OCI-LY7 (cell line): Measurements from ENCODE around the gene AMPD2. TPM values are rescaled to one million over a fixed set of nuclear protein-coding genes. Genes with fewer than 3 reads are reported as not detected.
A peak's percentile ranks its signal among the peaks of the same experiment; 100 is the strongest.

Experiments
- BruUV-seq: library from RNA; stranded (reverse); fragments of 400-500 nt; replicated peaks from 2 replicates; lab custom pipeline; 2021; lab: Mats Ljungman, UMichigan
- CTCF ChIA-PET: fragments of 300-600 bp; sonication (Branson Sonifier 250); formaldehyde crosslinking; loops from one replicate; lab custom pipeline; 2022; ENCODE audit warnings: antibody characterized with exemption; ENCODE audit not compliant: unreplicated experiment; lab: Charles Lee
- POLR2A ChIA-PET: fragments of 300-600 bp; sonication (Branson Sonifier 250); formaldehyde crosslinking; loops from one replicate; lab custom pipeline; 2022; ENCODE audit warnings: antibody characterized with exemption; lab: Charles Lee
- DNase-seq: peaks from one replicate; pipeline ENCODE4 v3.0.0-alpha.2; 2015; ENCODE audit warnings: low spot score
- H2AFZ ChIP-seq: fragments of 200-600 bp; sonication (generic), shearing (Covaris generic); 2 replicates; pipeline ENCODE4 v1.6.1; 2014; ENCODE audit warnings: mild to moderate bottlenecking, antibody characterized with exemption, low read length, moderate library complexity
- H3K27ac ChIP-seq: fragments of 200-600 bp; sonication (generic); 2 replicates; pipeline ENCODE4 v1.5.1; 2014; ENCODE audit warnings: mixed run types, low read depth, mild to moderate bottlenecking, moderate library complexity, low read length, inconsistent platforms; ENCODE audit not compliant: poor library complexity, severe bottlenecking
- H3K36me3 ChIP-seq: fragments of 200-600 bp; sonication (generic); 2 replicates; pipeline ENCODE4 v1.6.1; 2014; ENCODE audit warnings: mild to moderate bottlenecking, antibody characterized with exemption, low read length, moderate library complexity, mixed read lengths; ENCODE audit not compliant: insufficient read depth
- H3K4me1 ChIP-seq: fragments of 200-600 bp; sonication (generic); 2 replicates; pipeline ENCODE4 v1.5.1; 2014; ENCODE audit warnings: mild to moderate bottlenecking, low read length; ENCODE audit not compliant: insufficient read depth, poor library complexity, severe bottlenecking
- H3K4me2 ChIP-seq: fragments of 200-600 bp; sonication (generic); 2 replicates; pipeline ENCODE4 v1.6.1; 2014; ENCODE audit warnings: mild to moderate bottlenecking, low read length
- H3K4me3 ChIP-seq: fragments of 200-600 bp; sonication (generic); 2 replicates; pipeline ENCODE4 v1.5.1; 2014; ENCODE audit warnings: mild to moderate bottlenecking, low read depth, low read length; ENCODE audit not compliant: poor library complexity, severe bottlenecking
- H3K79me2 ChIP-seq: fragments of 200-600 bp; sonication (generic); 2 replicates; pipeline ENCODE4 v1.6.1; 2016; ENCODE audit warnings: low read depth, mild to moderate bottlenecking, low read length, moderate library complexity, mixed read lengths; ENCODE audit not compliant: insufficient read depth
- H3K9me2 ChIP-seq: fragments of 200-600 bp; sonication (generic); 2 replicates; pipeline ENCODE4 v1.6.1; 2016; ENCODE audit warnings: mild to moderate bottlenecking, low read length, mixed read lengths; ENCODE audit not compliant: insufficient read depth
- H3K9me3 ChIP-seq: fragments of 200-600 bp; sonication (generic); 2 replicates; pipeline ENCODE4 v1.6.1; 2014; ENCODE audit warnings: mild to moderate bottlenecking, mixed run types, low read length, mixed read lengths
- H4K20me1 ChIP-seq: fragments of 200-600 bp; sonication (generic); 2 replicates; pipeline ENCODE4 v1.6.1; 2014; ENCODE audit warnings: mild to moderate bottlenecking, antibody characterized with exemption, low read length, moderate library complexity, mixed read lengths; ENCODE audit not compliant: insufficient read depth
- CTCF ChIP-seq: fragments of 200-600 bp; sonication (generic); conservative IDR thresholded peaks from 2 replicates; pipeline ENCODE4 v1.5.1; 2014; ENCODE audit warnings: mild to moderate bottlenecking, antibody characterized with exemption, low read length, moderate library complexity, mixed read lengths
- EZH2phosphoT487 ChIP-seq: fragments of 200-600 bp; sonication (generic); IDR thresholded peaks from 2 replicates; pipeline ENCODE4 v1.6.1; 2018; ENCODE audit warnings: low read depth, borderline replicate concordance, mild to moderate bottlenecking, mixed run types, antibody characterized with exemption, low read length, moderate library complexity, mixed read lengths
- intact Hi-C: fragments of 100-400 bp; cut with micrococcal nuclease; formaldehyde crosslinking; loops from one replicate; pipeline ENCODE4 v1.10.0; 2022; ENCODE audit not compliant: unreplicated experiment
- total RNA-seq, 2 experiments: library from RNA; depleted of rRNA in 1 of 2; stranded (reverse); fragments of >200 nt in 1 of 2; shearing (Covaris generic) in 1 of 2; gene quantifications; 2 replicates each; pipeline ENCODE4 v1.2.3, GENCODE V29; 2014 to 2022

The AMPD2 gene
- total RNA-seq, 2 experiments from 2014 or later, result 51.8 to 66.2 TPM

- TF ChIP-seq EZH2phosphoT487 (no peak), CTCF (no peak)
- no peaks in the 10 kb centered on the region for H3K9me3 ChIP-seq
- H3K4me3 ChIP-seq, result peak overlapping the region; percentile 92
- peak overlapping the region; percentile 97 for H3K4me2 ChIP-seq
- ChIA-PET POLR2A (no interaction called here), CTCF (no interaction called here)
- no peak overlapping the region for H3K27ac ChIP-seq
- 0 out of 2 replicates have a peak, but pooled peaks cover 3% of the 10 kb centered on the region for H3K36me3 ChIP-seq
- H4K20me1 ChIP-seq, result 0 out of 2 replicates have a peak, but pooled peaks cover 5% of the 10 kb centered on the region
- no peaks in the 10 kb centered on the region for H3K9me2 ChIP-seq
- no peak overlapping the region for H2AFZ ChIP-seq
- intact Hi-C loops, result loop anchor here (5.0 kb wide), 1 partner anchor 130 kb away; the partner anchor contains the start of gene CYB561D1
- BruUV-seq, result no TSS peak
- peaks cover 35% of the 10 kb centered on the region for H3K79me2 ChIP-seq
- no peak for DNase-seq
- H3K4me1 ChIP-seq, result peaks cover 53% of the 10 kb centered on the region
These were observed 2.7 kb downstream of the AMPD2 start for GRCh38 chr1:109622137-109622892.

GRCh38 chr1:109622895-109623294 is 3.3 kb downstream of the AMPD2 start:
- ChIA-PET CTCF (interaction anchor here (2.2 kb wide), 1 partner anchor 17 kb away, joined by 7 read pairs; no protein-coding TSS in a partner anchor), POLR2A (interaction anchor here (0.5 to 0.7 kb wide), 2 partner anchors 21 to 288 kb away, joined by 3 to 4 read pairs; no protein-coding TSS in a partner anchor)
- Histone ChIP-seq H3K4me3 (no peak overlapping the region), H3K4me2 (peak overlapping the region; percentile 97), H3K4me1 (peaks cover 53% of the 10 kb centered on the region), H3K9me2 (no peaks in the 10 kb centered on the region), H4K20me1 (0 out of 2 replicates have a peak, but pooled peaks cover 5% of the 10 kb centered on the region), H2AFZ (no peak overlapping the region), H3K79me2 (peaks cover 35% of the 10 kb centered on the region), H3K27ac (no peak overlapping the region), H3K36me3 (peaks cover 9% of the 10 kb centered on the region; the same call in 1 of the 2 replicates), H3K9me3 (no peaks in the 10 kb centered on the region)
- no peak for DNase-seq
- no TSS peak for BruUV-seq
- intact Hi-C loops, result loop anchor here (5.0 kb wide), 1 partner anchor 131 kb away; the partner anchor contains the start of gene CYB561D1
- TF ChIP-seq CTCF (no peak), EZH2phosphoT487 (no peak)
